ENCODE data around the gene RAVER1. TPM values are rescaled to one million over a fixed set of nuclear protein-coding genes. Genes with fewer than 3 reads are reported as not detected.

Gene RAVER1
- total RNA-seq, 1 donor from 2014 or later, result 25.5 TPM

DNA sequence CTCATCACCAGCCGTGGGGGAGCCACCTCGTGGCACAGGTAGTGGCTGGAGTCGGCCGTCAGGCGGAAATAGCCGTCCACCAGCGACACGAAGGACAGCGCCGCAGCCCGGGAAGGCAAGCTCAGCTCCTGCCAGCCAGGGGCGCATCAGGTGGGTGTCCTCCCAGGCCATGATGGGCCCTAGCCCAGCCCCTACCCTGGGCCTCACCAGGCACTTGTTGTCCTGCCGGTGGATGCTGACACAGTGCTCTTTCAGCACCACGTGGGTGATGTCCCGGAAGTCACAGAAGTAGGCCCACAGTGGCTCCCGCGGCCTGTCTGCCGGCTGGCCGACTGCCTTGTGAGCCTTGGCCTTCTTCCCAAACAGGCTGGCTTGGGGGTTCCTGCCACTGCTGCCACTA, 31.3 kb upstream of the RAVER1 start:
- Histone ChIP-seq H3K27ac (no peak overlapping the region), H3K27me3 (no peaks in the 10 kb centered on the region), H3K36me3 (peaks cover 0 to 82% of the 10 kb centered on the region in 2 donors), H3K9me3 (no peaks in the 10 kb centered on the region), H3K4me3 (no peak overlapping the region), H3K4me1 (no peaks in the 10 kb centered on the region)
- no peak for TF ChIP-seq POLR2A (IDR thresholded peaks at IDR 0.05)
- TF ChIP-seq, protein P1, sequence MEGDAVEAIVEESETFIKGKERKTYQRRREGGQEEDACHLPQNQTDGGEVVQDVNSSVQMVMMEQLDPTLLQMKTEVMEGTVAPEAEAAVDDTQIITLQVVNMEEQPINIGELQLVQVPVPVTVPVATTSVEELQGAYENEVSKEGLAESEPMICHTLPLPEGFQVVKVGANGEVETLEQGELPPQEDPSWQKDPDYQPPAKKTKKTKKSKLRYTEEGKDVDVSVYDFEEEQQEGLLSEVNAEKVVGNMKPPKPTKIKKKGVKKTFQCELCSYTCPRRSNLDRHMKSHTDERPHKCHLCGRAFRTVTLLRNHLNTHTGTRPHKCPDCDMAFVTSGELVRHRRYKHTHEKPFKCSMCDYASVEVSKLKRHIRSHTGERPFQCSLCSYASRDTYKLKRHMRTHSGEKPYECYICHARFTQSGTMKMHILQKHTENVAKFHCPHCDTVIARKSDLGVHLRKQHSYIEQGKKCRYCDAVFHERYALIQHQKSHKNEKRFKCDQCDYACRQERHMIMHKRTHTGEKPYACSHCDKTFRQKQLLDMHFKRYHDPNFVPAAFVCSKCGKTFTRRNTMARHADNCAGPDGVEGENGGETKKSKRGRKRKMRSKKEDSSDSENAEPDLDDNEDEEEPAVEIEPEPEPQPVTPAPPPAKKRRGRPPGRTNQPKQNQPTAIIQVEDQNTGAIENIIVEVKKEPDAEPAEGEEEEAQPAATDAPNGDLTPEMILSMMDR (IDR thresholded peaks at IDR 0.05), result no peak
- TF ChIP-seq POLR2AphosphoS5 (IDR thresholded peaks at IDR 0.05; ENCODE audit: insufficient read depth in 1 of 2, low read depth in 1 of 2), result no peak
- DNase-seq (ENCODE audit: extremely low spot score in 2 of 2), result no peak
- intact Hi-C loops (cut with DNase I), result no loop called here

DNA sequence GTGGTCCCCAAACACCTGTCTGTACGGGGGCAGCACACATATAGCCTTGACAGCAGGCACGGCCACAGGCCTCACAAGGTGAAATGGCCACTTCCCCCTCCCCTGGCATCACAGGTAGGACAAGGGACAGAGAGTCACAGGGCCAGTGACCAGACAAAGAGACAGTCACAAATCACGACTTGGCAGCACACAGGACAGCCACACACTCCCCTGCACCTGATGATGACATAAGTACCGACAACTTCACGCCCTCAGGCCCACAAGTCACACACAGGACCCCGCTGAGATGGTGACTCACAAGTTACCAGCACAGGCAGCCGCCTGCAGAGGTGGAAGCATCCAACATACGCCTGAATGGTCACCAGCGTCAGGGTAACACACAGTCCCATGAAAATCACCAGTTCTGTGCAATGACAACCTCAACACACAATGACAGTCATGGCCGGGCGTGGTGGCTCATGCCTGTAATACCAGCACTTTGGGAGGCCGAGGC, 30.5 kb upstream of the RAVER1 start:
- peaks cover 0 to 83% of the 10 kb centered on the region in 2 donors for H3K36me3 ChIP-seq
- DNase-seq (ENCODE audit: extremely low spot score in 2 of 2), result no peak
- intact Hi-C loops (cut with DNase I), result no loop called here
- no peak overlapping the region for H3K27ac ChIP-seq
- no peaks in the 10 kb centered on the region for H3K27me3 ChIP-seq
- no peak overlapping the region for H3K4me3 ChIP-seq
- H3K4me1 ChIP-seq, result no peaks in the 10 kb centered on the region
- TF ChIP-seq, protein P1 (IDR thresholded peaks at IDR 0.05), result no peak
- TF ChIP-seq POLR2A (IDR thresholded peaks at IDR 0.05), result no peak
- TF ChIP-seq POLR2AphosphoS5 (IDR thresholded peaks at IDR 0.05; ENCODE audit: insufficient read depth in 1 of 2, low read depth in 1 of 2), result no peak
- no peaks in the 10 kb centered on the region for H3K9me3 ChIP-seq

DNA sequence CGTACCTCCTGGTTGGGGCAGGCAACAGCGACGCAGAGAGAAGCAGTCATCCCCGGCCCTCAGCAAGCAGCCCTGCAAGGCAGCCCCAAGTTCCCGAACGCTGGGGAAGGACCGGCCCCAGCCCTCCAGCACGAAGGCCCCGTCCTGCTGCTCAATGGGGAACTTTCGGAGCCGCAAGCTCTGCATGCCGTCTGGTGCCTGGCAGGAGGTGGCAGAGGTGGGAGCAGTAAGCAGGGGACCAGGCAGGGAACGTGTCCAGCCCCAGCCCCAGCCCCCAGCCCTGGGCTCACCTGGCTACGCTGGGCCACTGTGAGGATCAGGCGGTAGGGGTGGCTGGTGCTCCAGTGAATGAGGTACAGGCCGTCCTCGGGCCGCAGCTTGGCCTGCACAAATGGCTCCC, 28.9 kb upstream of the RAVER1 start:
- TF ChIP-seq, protein P1 (IDR thresholded peaks at IDR 0.05), result no peak
- TF ChIP-seq POLR2AphosphoS5 (IDR thresholded peaks at IDR 0.05; ENCODE audit: insufficient read depth in 1 of 2, low read depth in 1 of 2) (no peak), POLR2A (IDR thresholded peaks at IDR 0.05) (no peak)
- Histone ChIP-seq H3K36me3 (peaks cover 0 to 82% of the 10 kb centered on the region in 2 donors), H3K27ac (no peak overlapping the region)

DNA sequence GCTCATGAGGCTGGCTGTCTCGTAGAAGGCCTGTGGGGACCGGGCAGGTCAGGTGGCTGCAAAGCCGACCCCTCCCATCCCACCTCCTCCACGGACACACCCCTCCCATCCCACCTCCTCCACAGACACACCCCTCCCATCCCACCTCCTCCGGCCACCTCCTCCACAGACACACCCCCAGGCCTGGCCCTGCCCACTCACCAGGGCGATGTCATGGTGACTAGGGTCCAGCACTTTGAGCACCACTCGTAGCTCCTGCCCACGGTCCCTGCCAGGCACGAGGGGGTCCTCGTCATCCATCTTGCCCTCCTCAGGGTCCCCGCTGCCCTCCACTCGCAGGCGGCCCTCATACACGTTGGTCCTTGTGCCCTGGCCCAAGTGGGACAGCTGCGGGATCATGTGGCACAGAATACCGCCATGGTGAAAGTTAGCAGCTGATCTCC, 28.3 kb upstream of the RAVER1 start:
- TF ChIP-seq POLR2A (IDR thresholded peaks at IDR 0.05) (no peak), POLR2AphosphoS5 (IDR thresholded peaks at IDR 0.05; ENCODE audit: insufficient read depth in 1 of 2, low read depth in 1 of 2) (no peak)
- TF ChIP-seq, protein P1 (IDR thresholded peaks at IDR 0.05), result no peak
- H3K9me3 ChIP-seq, result no peaks in the 10 kb centered on the region
- DNase-seq (ENCODE audit: extremely low spot score in 2 of 2), result no peak
- intact Hi-C loops (cut with DNase I), result no loop called here
- peaks cover 0 to 76% of the 10 kb centered on the region in 2 donors for H3K36me3 ChIP-seq
- H3K4me3 ChIP-seq, result no peak overlapping the region
- H3K27me3 ChIP-seq, result no peaks in the 10 kb centered on the region
- no peak overlapping the region for H3K27ac ChIP-seq
- no peaks in the 10 kb centered on the region for H3K4me1 ChIP-seq

More for the DNA sequence above, 28.9 kb upstream of the RAVER1 start:
- no peak for DNase-seq (ENCODE audit: extremely low spot score in 2 of 2)
- Histone ChIP-seq H3K9me3 (no peaks in the 10 kb centered on the region), H3K4me3 (no peak overlapping the region), H3K4me1 (no peaks in the 10 kb centered on the region), H3K27me3 (no peaks in the 10 kb centered on the region)
- intact Hi-C loops (cut with DNase I), result no loop called here

DNA sequence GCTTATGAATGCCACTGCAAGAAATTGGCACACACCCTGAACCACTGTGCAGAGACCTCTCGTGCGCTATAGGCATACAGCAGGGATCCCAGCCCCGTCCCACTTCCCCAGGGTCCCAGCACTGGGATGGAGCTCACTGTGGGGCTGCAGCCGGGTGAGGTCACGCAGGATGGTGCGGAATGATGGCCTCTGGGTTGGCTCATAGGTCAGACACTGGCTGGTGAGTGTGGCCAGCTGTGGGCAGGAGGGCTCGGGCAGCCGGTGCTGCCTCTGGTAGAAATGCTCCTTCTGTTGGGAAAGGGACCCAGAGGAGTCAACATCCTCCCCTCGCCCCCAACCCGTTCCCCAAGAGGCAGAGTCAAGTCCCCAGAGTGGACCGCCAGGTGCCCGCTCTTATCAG, 23.1 kb upstream of the RAVER1 start:
- intact Hi-C loops (cut with DNase I), result no loop called here
- Histone ChIP-seq H3K4me3 (no peak overlapping the region), H3K27ac (no peak overlapping the region), H3K27me3 (no peaks in the 10 kb centered on the region), H3K4me1 (no peaks in the 10 kb centered on the region), H3K36me3 (peaks cover 0 to 72% of the 10 kb centered on the region in 2 donors), H3K9me3 (no peaks in the 10 kb centered on the region)
- TF ChIP-seq POLR2AphosphoS5 (IDR thresholded peaks at IDR 0.05; ENCODE audit: insufficient read depth in 1 of 2, low read depth in 1 of 2), result no peak
- TF ChIP-seq POLR2A (IDR thresholded peaks at IDR 0.05), result no peak
- TF ChIP-seq, protein P1 (IDR thresholded peaks at IDR 0.05), result no peak
- no peak for DNase-seq (ENCODE audit: extremely low spot score in 2 of 2)

Measured in vagina (tissue), 2 donors.